IPS-18a (cell line): ENCODE results near the gene UNC5B.

ENCODE experiments used
- H3K27ac ChIP-seq: one replicate; pipeline ENCODE4 v1.5.1; 2013; ENCODE audit warnings: low read length
- H3K27me3 ChIP-seq: one replicate; pipeline ENCODE4 v1.6.1; 2013; ENCODE audit warnings: mild to moderate bottlenecking, low read length; ENCODE audit not compliant: control insufficient read depth, insufficient read depth
- H3K36me3 ChIP-seq: one replicate; pipeline ENCODE4 v1.6.1; 2013; ENCODE audit warnings: low read depth, low read length; ENCODE audit not compliant: control insufficient read depth
- H3K4me1 ChIP-seq: one replicate; pipeline ENCODE4 v1.6.1; 2013; ENCODE audit warnings: low read depth, low read length; ENCODE audit not compliant: control insufficient read depth
- H3K4me3 ChIP-seq: one replicate; pipeline ENCODE4 v1.5.1; 2013; ENCODE audit warnings: low read length
- H3K9ac ChIP-seq: one replicate; pipeline ENCODE4 v1.6.1; 2013; ENCODE audit warnings: mild to moderate bottlenecking, low read length, moderate library complexity
- H3K9me3 ChIP-seq: one replicate; pipeline ENCODE4 v1.6.1; 2013; ENCODE audit warnings: low read depth, low read length; ENCODE audit not compliant: control insufficient read depth

The UNC5B gene

DNA sequence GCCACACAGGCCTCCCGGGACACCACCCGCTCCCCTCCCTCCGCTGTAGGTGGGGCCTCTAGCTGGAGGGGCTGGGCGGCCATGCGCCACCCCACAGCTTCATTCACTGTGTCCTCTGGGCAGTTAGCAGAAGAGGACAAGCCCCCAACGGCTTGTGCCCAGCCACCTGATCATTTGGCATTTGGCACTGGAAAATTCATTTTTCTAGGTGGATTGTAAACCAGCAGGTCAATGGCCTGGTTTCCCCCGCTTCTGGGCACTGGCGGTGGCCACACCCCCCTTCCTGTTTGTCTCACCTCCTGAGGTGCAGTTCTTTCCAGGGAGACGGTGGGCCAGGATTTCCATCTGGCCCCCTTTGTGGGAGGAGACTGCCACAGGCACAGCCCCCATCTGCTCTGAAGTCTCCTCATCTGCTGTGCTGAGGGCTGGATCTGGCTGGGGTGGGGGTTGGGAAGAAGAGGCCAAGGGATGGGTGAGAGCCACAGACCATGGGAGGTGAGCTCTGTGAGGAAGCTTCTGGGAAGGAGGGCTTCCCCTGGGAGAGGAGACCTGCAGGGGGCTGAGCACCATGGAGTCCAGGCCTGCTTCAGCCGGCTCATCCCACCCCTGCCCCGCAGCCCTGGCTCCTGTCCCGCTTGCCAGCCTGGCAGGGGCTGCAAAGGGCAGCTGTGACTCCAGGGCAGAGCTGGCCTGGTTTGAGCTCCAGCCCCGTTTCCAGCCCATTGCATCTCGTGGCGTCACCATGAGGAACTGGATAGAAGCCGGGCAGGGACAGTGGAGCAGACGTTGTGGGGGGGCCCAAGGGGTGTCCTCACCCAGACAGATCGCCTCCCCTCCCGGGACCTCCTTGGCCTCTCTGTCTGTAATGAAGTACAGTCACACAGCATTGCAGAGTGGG, 66.6 kb downstream of the UNC5B start:
- no peaks in the 10 kb centered on the region for H3K36me3 ChIP-seq
- H3K9me3 ChIP-seq, result no peaks in the 10 kb centered on the region
- no peak overlapping the region for H3K9ac ChIP-seq
- H3K27ac ChIP-seq, result no peak overlapping the region
- peaks cover 20% of the 10 kb centered on the region for H3K4me1 ChIP-seq
- H3K4me3 ChIP-seq, result no peak overlapping the region
- no peaks in the 10 kb centered on the region for H3K27me3 ChIP-seq

DNA sequence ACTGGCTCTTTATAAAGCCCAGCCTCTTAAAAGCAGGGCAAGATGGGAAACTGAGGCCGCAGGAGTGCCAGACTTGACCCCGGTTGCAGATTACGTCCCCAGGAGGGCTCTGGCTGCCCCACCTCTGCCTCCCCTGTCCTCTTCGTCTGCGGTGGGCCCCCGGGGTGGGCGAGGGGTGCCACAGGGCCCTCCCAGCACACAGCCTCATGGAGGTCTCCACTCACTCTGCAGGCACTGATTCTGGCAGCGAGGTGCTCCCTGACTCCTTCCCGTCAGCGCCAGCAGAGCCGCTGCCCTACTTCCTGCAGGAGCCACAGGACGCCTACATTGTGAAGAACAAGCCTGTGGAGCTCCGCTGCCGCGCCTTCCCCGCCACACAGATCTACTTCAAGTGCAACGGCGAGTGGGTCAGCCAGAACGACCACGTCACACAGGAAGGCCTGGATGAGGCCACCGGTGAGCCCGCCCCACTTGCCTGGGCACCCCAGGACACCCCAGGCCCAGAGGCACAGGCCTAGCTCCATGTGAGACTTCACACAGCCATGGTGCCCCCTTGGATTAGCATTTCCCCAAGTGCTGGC, 67.3 kb downstream of the UNC5B start:
- no peaks in the 10 kb centered on the region for H3K36me3 ChIP-seq
- no peaks in the 10 kb centered on the region for H3K9me3 ChIP-seq
- H3K9ac ChIP-seq, result no peak overlapping the region
- H3K4me1 ChIP-seq, result peaks cover 20% of the 10 kb centered on the region
- no peaks in the 10 kb centered on the region for H3K27me3 ChIP-seq
- no peak overlapping the region for H3K27ac ChIP-seq
- no peak overlapping the region for H3K4me3 ChIP-seq

DNA sequence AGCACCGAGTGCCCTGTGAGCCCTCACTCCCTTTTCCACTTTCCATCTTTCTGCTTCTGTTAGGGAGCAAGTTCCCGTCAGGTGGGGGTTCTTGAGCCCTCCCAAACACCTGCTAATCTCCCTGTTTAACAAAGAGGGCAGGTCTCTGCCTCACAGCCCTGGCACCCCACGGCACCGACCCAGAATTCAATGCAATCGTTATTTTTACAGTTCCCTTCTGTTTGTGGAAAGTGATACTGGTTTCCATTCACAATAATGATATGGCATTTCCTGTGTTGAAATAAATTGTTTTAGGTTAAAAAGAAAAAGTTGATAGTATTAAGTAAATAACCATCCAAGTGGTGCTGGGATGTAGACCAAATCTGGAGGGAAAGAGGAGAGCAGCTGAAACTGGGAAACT, 67.8 kb downstream of the UNC5B start:
- Histone ChIP-seq H3K4me3 (no peak overlapping the region), H3K4me1 (peaks cover 17% of the 10 kb centered on the region), H3K9me3 (no peaks in the 10 kb centered on the region), H3K9ac (no peak overlapping the region), H3K27ac (no peak overlapping the region), H3K27me3 (no peaks in the 10 kb centered on the region), H3K36me3 (no peaks in the 10 kb centered on the region)

DNA sequence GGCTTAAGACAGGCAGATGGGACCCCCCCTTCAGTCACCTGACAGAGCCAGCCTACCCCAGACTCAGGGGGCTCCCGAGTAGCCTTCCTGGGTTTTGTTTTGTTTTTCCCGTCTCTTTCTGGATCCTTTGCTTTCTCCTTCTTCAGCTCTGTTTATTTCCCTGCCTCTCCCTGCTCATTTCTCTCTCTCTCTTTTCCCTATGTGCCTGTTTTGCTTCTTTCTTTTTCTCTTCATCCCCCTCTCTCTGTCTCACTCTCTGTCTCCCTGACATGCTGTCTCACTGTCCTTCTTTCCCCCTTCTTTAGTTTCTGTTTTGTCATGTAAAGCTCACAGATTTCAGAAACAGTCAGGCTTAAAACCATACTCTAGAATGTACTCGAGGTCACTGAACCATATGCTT, 68.5 kb downstream of the UNC5B start:
- H3K4me3 ChIP-seq, result no peak overlapping the region
- peaks cover 17% of the 10 kb centered on the region for H3K4me1 ChIP-seq
- H3K36me3 ChIP-seq, result peaks cover 2% of the 10 kb centered on the region
- no peaks in the 10 kb centered on the region for H3K9me3 ChIP-seq
- H3K9ac ChIP-seq, result no peak overlapping the region
- no peak overlapping the region for H3K27ac ChIP-seq
- H3K27me3 ChIP-seq, result no peaks in the 10 kb centered on the region

DNA sequence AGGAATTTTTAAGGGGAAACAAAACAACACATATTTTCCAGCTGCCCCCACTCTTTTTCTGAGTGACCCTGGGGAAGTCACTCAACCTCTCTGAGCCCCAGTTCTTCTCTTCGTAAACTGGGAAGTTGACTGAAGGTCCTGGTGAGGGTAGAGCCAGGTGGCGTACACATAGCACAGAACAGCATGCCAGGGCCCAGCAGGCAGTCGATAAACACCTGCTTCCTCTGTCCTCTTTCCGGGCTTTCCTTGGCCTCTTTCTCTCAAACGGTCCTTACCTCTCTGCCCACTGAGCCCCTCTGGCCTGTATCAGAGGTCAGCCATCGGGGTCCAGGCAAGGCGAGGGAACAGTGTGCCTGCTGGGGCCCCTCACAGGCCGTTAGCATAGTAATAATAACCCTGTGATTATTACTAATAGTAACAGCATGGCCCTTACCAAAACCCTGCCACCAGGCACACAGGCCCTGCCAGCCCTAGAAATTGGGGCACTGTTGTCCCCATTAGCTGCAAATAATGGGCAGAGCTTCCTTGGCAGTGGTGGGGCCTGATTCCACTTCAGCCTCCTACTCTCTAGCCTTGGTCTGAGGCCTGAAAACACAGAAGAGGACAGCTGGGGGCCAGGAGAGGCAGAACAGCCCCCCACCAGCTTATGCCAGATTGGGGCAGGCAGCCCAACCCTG, 69.4 kb downstream of the UNC5B start:
- H3K9ac ChIP-seq, result no peak overlapping the region
- H3K9me3 ChIP-seq, result no peaks in the 10 kb centered on the region
- H3K27ac ChIP-seq, result no peak overlapping the region
- H3K4me3 ChIP-seq, result no peak overlapping the region
- peaks cover 3% of the 10 kb centered on the region for H3K36me3 ChIP-seq
- peaks cover 17% of the 10 kb centered on the region for H3K4me1 ChIP-seq
- H3K27me3 ChIP-seq, result no peaks in the 10 kb centered on the region

DNA sequence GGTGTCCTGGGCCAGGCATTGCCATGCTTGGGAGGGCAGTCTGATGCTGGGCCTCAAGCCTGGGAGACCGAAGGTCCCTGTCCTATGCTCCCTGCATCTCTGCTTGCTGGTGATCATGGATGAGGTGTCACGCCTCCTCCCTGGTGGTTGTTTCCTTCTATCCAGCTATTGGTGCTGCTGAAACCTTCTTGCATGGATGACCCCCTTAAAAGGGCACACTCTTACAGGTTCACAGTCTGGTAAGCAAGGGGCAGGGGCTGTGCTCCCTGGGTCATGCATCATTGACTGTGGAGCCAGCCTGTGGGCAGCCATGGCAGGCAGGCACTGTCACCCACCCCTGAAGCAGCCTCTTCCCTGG, 69.9 kb downstream of the UNC5B start:
- Histone ChIP-seq H3K9ac (no peak overlapping the region), H3K4me1 (peaks cover 17% of the 10 kb centered on the region), H3K36me3 (peaks cover 3% of the 10 kb centered on the region), H3K27ac (no peak overlapping the region), H3K27me3 (no peaks in the 10 kb centered on the region), H3K9me3 (no peaks in the 10 kb centered on the region), H3K4me3 (no peak overlapping the region)

DNA sequence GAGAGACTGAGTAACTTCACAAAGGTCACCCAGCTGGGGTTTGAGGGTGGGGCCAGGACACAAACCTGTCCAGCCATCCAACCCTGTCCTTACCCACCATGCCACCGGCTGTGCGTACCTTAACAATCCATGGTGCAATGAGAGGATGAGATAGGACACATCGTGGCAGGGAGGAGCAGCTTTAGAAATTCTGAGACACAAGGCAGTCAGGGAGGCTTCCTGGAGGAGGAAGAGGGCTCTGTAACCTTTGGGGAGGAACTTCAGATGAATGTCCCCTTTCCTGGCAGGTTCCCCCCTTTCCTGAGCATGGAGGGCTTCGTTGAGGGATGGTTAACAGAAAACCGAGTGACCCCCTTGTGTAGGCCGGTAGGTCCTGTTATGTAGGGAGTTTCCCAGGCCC, 71.0 kb downstream of the UNC5B start:
- Histone ChIP-seq H3K9me3 (no peaks in the 10 kb centered on the region), H3K36me3 (peaks cover 3% of the 10 kb centered on the region), H3K4me3 (no peak overlapping the region), H3K4me1 (peaks cover 11% of the 10 kb centered on the region), H3K9ac (no peak overlapping the region), H3K27ac (no peak overlapping the region), H3K27me3 (no peaks in the 10 kb centered on the region)

DNA sequence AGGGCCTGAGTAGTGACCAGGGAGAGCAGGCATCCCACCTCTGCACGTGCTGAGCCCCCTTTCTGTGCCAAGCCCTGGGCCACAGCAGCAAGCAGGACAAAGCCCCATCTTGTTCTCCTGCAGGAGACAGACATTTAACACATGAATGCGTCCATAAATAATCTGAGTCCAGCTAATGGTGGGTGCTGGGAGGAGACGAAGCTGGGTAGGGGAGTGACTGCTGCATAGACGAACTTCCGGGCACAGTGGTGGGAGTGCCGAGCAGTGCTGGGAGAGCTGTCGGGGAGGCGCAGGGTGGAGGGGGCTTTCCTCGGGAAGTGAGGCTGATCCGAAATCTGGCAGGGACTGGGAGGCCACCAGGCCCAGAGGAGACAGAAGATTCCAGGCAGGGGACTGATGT, 71.5 kb downstream of the UNC5B start:
- no peaks in the 10 kb centered on the region for H3K27me3 ChIP-seq
- H3K4me3 ChIP-seq, result no peak overlapping the region
- H3K4me1 ChIP-seq, result peaks cover 6% of the 10 kb centered on the region
- H3K9me3 ChIP-seq, result no peaks in the 10 kb centered on the region
- no peak overlapping the region for H3K9ac ChIP-seq
- H3K27ac ChIP-seq, result no peak overlapping the region
- H3K36me3 ChIP-seq, result peaks cover 3% of the 10 kb centered on the region

DNA sequence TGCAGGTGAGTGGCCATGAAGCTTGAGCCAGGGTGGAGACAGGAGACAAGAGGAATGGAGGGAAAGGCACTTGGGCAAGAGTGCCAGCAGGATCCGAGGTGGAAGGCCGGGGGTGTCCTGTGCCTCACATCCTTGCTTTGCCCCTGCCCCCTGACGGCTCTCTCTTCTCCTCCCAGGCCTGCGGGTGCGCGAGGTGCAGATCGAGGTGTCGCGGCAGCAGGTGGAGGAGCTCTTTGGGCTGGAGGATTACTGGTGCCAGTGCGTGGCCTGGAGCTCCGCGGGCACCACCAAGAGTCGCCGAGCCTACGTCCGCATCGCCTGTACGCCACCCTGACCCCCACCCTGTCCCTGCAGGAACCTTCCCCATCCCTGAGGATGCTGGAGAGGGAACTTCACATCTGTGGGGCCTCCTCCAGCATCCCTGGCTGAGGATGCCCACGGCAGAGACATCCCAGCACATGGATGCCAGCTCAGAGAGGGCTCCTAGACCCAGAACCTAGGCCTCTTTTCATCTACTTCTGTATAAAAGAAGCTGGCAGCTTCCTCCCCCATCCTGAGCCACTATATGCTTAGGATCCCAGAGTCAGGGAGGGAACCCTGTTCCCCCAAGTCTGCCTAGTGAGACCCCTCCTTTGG, 72.3 kb downstream of the UNC5B start:
- Histone ChIP-seq H3K9ac (no peak overlapping the region), H3K27ac (no peak overlapping the region), H3K27me3 (no peaks in the 10 kb centered on the region), H3K36me3 (peaks cover 3% of the 10 kb centered on the region), H3K4me1 (peaks cover 3% of the 10 kb centered on the region), H3K9me3 (no peaks in the 10 kb centered on the region), H3K4me3 (no peak overlapping the region)

DNA sequence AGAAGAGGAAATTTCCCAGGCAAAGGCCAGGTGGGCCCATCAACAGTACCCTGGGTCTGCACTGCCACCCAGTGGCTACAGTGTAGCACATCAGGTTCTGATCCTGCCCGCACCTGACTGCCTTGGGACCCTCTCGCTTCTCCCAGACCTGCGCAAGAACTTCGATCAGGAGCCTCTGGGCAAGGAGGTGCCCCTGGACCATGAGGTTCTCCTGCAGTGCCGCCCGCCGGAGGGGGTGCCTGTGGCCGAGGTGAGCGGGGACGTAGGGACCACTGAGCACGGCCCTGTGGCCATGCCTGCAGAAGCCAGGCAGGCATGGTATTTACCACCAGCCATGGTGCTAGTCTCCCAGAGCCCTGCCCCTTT, 72.8 kb downstream of the UNC5B start:
- no peak overlapping the region for H3K27ac ChIP-seq
- H3K4me3 ChIP-seq, result no peak overlapping the region
- H3K4me1 ChIP-seq, result peaks cover 3% of the 10 kb centered on the region
- H3K36me3 ChIP-seq, result peaks cover 3% of the 10 kb centered on the region
- H3K27me3 ChIP-seq, result no peaks in the 10 kb centered on the region
- no peak overlapping the region for H3K9ac ChIP-seq
- no peaks in the 10 kb centered on the region for H3K9me3 ChIP-seq

DNA sequence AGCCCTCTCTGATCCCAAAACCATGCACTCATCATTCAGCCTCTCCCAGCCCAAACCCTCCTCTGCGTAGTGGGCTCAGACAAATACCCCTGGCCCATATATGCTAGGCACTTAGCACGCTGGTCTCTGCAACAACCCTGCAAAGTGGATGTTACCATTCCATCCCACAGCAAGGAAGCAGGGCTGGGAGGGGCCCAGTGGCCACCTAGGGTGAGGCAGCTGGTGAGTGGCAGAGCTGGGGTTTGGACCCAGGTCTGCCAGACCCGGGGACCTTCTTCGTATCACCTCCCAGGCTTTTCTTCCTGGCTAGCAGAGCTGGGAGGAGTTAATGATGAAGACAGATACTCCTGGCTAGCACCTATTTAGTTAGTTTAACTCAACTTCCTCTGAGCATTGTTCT, 73.6 kb downstream of the UNC5B start:
- no peak overlapping the region for H3K9ac ChIP-seq
- no peak overlapping the region for H3K27ac ChIP-seq
- H3K36me3 ChIP-seq, result peaks cover 3% of the 10 kb centered on the region
- no peaks in the 10 kb centered on the region for H3K9me3 ChIP-seq
- no peak overlapping the region for H3K4me3 ChIP-seq
- H3K4me1 ChIP-seq, result peaks cover under 1% of the 10 kb centered on the region
- H3K27me3 ChIP-seq, result no peaks in the 10 kb centered on the region
